Trophoblast cell (in vitro differentiated cells and primary cell): Measurements from ENCODE around the gene MAP7D3.

Experiments used
- DNase-seq, 2 donors: peaks; one replicate each; pipeline ENCODE4 v3.0.0-alpha.2; 2016
- H2AFZ ChIP-seq: 2 replicates; pipeline ENCODE4 v1.6.1; 2013; ENCODE audit warnings: low read length, moderate library complexity, mild to moderate bottlenecking; ENCODE audit not compliant: insufficient read depth, poor library complexity
- H2AK5ac ChIP-seq: 2 replicates; pipeline ENCODE4 v1.6.1; 2013; ENCODE audit warnings: mild to moderate bottlenecking, low read length
- H2BK120ac ChIP-seq: 2 replicates; pipeline ENCODE4 v1.6.1; 2013; ENCODE audit warnings: low read length, mild to moderate bottlenecking, moderate library complexity; ENCODE audit not compliant: insufficient read depth, poor library complexity
- H2BK12ac ChIP-seq: 2 replicates; pipeline ENCODE4 v1.6.1; 2013; ENCODE audit warnings: mild to moderate bottlenecking, low read length, moderate library complexity
- H2BK5ac ChIP-seq: 2 replicates; pipeline ENCODE4 v1.6.1; 2013; ENCODE audit warnings: low read length, low read depth, moderate library complexity, mild to moderate bottlenecking; ENCODE audit not compliant: poor library complexity
- H3K14ac ChIP-seq: 2 replicates; pipeline ENCODE4 v1.6.1; 2013; ENCODE audit warnings: mild to moderate bottlenecking, low read length
- H3K18ac ChIP-seq: 2 replicates; pipeline ENCODE4 v1.6.1; 2013; ENCODE audit warnings: mild to moderate bottlenecking, low read length
- H3K23ac ChIP-seq: 2 replicates; pipeline ENCODE4 v1.6.1; 2013; ENCODE audit warnings: low read length
- H3K27ac ChIP-seq: 2 replicates; pipeline ENCODE4 v1.5.1; 2013; ENCODE audit warnings: low read depth, mild to moderate bottlenecking, inconsistent platforms, low read length, moderate library complexity
- H3K27me3 ChIP-seq: 2 replicates; pipeline ENCODE4 v1.6.1; 2013; ENCODE audit warnings: inconsistent platforms, mild to moderate bottlenecking, low read length, moderate library complexity; ENCODE audit not compliant: insufficient read depth
- H3K36me3 ChIP-seq, 2 experiments: 1 replicate in 1 of 2; 2 replicates in 1 of 2; pipeline ENCODE4 v1.6.1; 2013; ENCODE audit warnings: low read length in 2 of 2, mild to moderate bottlenecking in 2 of 2, moderate library complexity in 1 of 2; ENCODE audit not compliant: insufficient read depth in 2 of 2, control insufficient read depth in 1 of 2
- H3K4ac ChIP-seq: 2 replicates; pipeline ENCODE4 v1.6.1; 2013; ENCODE audit warnings: low read depth, mild to moderate bottlenecking, low read length, moderate library complexity
- H3K4me1 ChIP-seq, 2 experiments: 1 replicate in 1 of 2; 2 replicates in 1 of 2; pipeline ENCODE4 v1.6.1; 2013; ENCODE audit warnings: low read length in 2 of 2, mild to moderate bottlenecking in 2 of 2, moderate library complexity in 1 of 2; ENCODE audit not compliant: insufficient read depth in 2 of 2, control insufficient read depth in 1 of 2
- H3K4me2 ChIP-seq: 2 replicates; pipeline ENCODE4 v1.6.1; 2013; ENCODE audit warnings: inconsistent platforms, mild to moderate bottlenecking, low read length, moderate library complexity
- H3K4me3 ChIP-seq: 2 replicates; pipeline ENCODE4 v1.5.1; 2013; ENCODE audit warnings: mild to moderate bottlenecking, low read depth, low read length, inconsistent platforms
- H3K79me1 ChIP-seq: one replicate; pipeline ENCODE4 v1.6.1; 2013; ENCODE audit warnings: low read length
- H3K79me2 ChIP-seq: 2 replicates; pipeline ENCODE4 v1.6.1; 2013; ENCODE audit warnings: low read length, mild to moderate bottlenecking; ENCODE audit not compliant: control insufficient read depth, insufficient read depth, poor library complexity
- H3K9ac ChIP-seq: 2 replicates; pipeline ENCODE4 v1.6.1; 2013; ENCODE audit warnings: mild to moderate bottlenecking, low read length
- H3K9me3 ChIP-seq: 2 replicates; pipeline ENCODE4 v1.6.1; 2013; ENCODE audit warnings: low read depth, mild to moderate bottlenecking, control low read depth, inconsistent platforms, low read length; ENCODE audit not compliant: insufficient read depth
- H4K12ac ChIP-seq: 2 replicates; pipeline ENCODE4 v1.6.1; 2013; ENCODE audit warnings: low read depth, mild to moderate bottlenecking, low read length, moderate library complexity
- H4K8ac ChIP-seq: 2 replicates; pipeline ENCODE4 v1.6.1; 2013; ENCODE audit warnings: low read depth, mild to moderate bottlenecking, low read length, moderate library complexity
- H4K91ac ChIP-seq: one replicate; pipeline ENCODE4 v1.6.1; 2013; ENCODE audit warnings: low read depth, mild to moderate bottlenecking, low read length, moderate library complexity
- WGBS: extraction: QIAGEN DNeasy Blood & Tissue Kit; methylation state at CpG from one replicate; pipeline ENCODE4 v1.1.7; 2013; ENCODE audit warnings: missing lambda C conversion rate; ENCODE audit not compliant: insufficient read length, insufficient coverage; ENCODE audit errors: extremely low coverage; 5-methylcytosine and 5-hydroxymethylcytosine counted together

The MAP7D3 gene

DNA sequence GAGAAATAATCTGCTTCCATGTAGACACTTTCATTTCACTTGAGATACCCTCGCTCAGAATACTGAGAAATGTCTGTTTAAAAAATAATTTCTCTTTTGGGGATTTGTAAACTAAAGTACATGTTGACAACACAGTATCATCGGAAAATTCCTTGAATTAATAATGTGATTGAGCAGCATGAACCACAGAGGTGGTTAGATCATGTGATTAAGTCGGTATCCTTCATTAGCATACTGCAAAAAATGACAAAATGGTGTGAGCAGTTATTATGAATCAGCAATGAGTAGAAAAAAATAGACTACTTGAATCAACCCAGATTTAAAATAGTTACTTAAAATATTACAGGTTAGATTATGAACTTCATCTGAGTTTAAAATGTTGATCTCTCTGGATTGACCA lies 14.1 kb downstream of the MAP7D3 start:
- no peak overlapping the region for H3K4me3 ChIP-seq
- H3K14ac ChIP-seq: no peak overlapping the region
- H2AFZ ChIP-seq: no peak overlapping the region
- H3K4me1 ChIP-seq: no peaks in the 10 kb centered on the region
- H4K12ac ChIP-seq: no peak overlapping the region
- no peaks in the 10 kb centered on the region for H3K9me3 ChIP-seq
- H3K9ac ChIP-seq: no peak overlapping the region
- no CpG with 5 or more reads among the region's 3 CpGs for WGBS
- H3K4me2 ChIP-seq: no peak overlapping the region
- no peak for DNase-seq
- H3K27me3 ChIP-seq: no peaks in the 10 kb centered on the region
- no peak overlapping the region for H2BK120ac ChIP-seq
- no peak overlapping the region for H3K4ac ChIP-seq
- H2BK12ac ChIP-seq: no peak overlapping the region
- peaks cover 0 to 2% of the 10 kb centered on the region in 2 experiments for H3K36me3 ChIP-seq
- no peaks in the 10 kb centered on the region for H3K79me1 ChIP-seq
- no peak overlapping the region for H4K8ac ChIP-seq
- no peak overlapping the region for H3K23ac ChIP-seq
- no peak overlapping the region for H2BK5ac ChIP-seq
- no peak overlapping the region for H3K18ac ChIP-seq
- H3K27ac ChIP-seq: no peak overlapping the region
- H2AK5ac ChIP-seq: no peak overlapping the region
- H4K91ac ChIP-seq: no peak overlapping the region
- no peaks in the 10 kb centered on the region for H3K79me2 ChIP-seq

DNA sequence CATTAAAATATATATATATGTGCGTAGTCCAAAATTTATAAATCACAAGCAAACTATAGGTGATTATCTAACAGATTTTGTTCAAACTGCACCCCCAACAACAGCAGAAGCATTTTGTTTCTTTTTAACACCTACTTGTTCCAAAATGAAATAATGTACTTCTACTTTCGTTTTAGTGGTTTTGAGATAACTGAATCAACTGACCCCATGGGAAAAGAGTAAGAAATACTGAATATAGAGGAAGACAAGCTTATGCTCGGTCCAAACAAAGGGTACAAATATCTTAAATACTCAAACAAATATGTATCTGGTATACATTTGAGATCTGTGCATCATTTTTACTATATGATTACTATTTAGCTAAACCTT lies 22.4 kb downstream of the MAP7D3 start:
- H3K27me3 ChIP-seq: no peaks in the 10 kb centered on the region
- H3K4me2 ChIP-seq: no peak overlapping the region
- no peak for DNase-seq
- H3K79me2 ChIP-seq: no peaks in the 10 kb centered on the region
- H3K18ac ChIP-seq: no peak overlapping the region
- no peak overlapping the region for H4K8ac ChIP-seq
- H3K4ac ChIP-seq: no peak overlapping the region
- WGBS: no CpG with 5 or more reads among the region's 3 CpGs
- no peak overlapping the region for H3K23ac ChIP-seq
- no peak overlapping the region for H3K4me3 ChIP-seq
- no peak overlapping the region for H3K14ac ChIP-seq
- no peak overlapping the region for H2BK12ac ChIP-seq
- no peaks in the 10 kb centered on the region for H3K9me3 ChIP-seq
- H2BK120ac ChIP-seq: no peak overlapping the region
- no peaks in the 10 kb centered on the region for H3K4me1 ChIP-seq
- H3K27ac ChIP-seq: no peak overlapping the region
- H2AFZ ChIP-seq: no peak overlapping the region
- no peaks in the 10 kb centered on the region for H3K79me1 ChIP-seq
- no peak overlapping the region for H4K91ac ChIP-seq
- H3K9ac ChIP-seq: no peak overlapping the region
- no peak overlapping the region for H2BK5ac ChIP-seq
- H4K12ac ChIP-seq: no peak overlapping the region
- peaks cover 5 to 7% of the 10 kb centered on the region in 2 experiments for H3K36me3 ChIP-seq
- no peak overlapping the region for H2AK5ac ChIP-seq

DNA sequence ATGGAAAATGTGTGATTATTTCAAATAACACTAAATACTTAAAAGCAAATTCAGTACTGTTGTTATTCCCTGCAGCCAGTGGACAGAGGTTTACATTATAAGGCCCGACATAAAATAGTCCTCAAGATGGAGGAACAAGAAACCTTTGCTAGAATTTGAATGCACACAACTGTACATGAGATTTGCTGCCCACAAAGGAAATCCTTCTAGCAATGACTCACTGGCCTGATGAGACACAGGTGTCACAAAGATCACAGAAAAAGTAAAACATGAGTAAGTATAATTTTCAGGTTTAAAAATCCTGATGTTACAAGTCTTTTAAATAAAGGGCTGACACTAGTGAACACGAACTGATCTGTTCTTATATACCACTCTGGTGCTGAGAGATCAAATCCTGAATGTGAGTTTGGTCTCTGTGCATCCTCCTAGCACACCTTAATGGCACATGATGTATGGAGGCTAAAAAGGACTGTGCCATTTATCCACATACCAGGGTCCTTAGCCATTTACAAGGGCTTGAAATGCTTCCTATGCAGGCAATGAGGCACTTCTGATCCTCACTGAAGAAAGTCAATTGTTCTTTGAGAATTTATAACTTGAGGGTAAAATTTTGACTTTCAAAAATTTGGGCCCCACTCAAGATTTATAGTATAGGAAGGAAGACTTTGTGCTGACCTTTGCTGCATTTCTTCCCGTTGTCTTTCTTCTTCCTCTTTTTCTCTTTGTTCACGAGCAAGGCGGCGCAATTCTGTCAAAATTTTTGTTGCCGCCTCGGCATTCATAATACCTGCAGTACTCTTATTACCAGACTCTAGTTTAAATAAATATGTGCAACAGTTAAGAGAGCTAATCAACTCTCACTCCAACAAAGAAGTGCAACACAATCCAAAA lies 23.0 kb downstream of the MAP7D3 start:
- Histone ChIP-seq H4K8ac (no peak overlapping the region), H3K79me1 (no peaks in the 10 kb centered on the region), H4K12ac (no peak overlapping the region), H3K27ac (no peak overlapping the region), H3K9ac (no peak overlapping the region), H3K36me3 (peaks cover 5 to 7% of the 10 kb centered on the region in 2 experiments), H2BK120ac (no peak overlapping the region), H2AK5ac (no peak overlapping the region), H3K23ac (no peak overlapping the region), H3K9me3 (no peaks in the 10 kb centered on the region), H2AFZ (no peak overlapping the region), H3K79me2 (no peaks in the 10 kb centered on the region), H3K4ac (no peak overlapping the region), H3K18ac (no peak overlapping the region), H2BK12ac (no peak overlapping the region), H3K14ac (no peak overlapping the region), H3K27me3 (no peaks in the 10 kb centered on the region), H3K4me1 (no peaks in the 10 kb centered on the region), H3K4me3 (no peak overlapping the region), H4K91ac (no peak overlapping the region), H3K4me2 (no peak overlapping the region), H2BK5ac (no peak overlapping the region)
- DNase-seq: no peak
- no CpG with 5 or more reads among the region's 8 CpGs for WGBS

DNA sequence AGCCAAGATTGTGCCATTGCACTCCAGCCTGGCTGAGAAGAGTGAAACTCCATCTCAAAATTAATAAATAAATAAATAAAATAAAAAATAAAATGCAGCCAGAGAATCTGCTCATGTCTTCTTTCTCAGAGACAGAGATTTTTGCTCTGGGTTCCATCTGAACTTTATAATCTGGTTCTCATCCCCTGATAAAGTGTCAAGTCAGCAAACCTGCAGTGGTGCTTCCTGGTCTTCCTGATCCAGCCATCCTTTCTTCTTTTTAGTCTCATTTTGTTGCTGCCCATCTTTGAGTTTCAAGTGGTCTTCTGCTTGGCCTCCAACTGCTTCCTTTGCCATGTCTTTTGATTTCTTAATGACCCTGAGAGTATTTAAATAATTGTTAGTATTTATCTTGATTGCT lies 24.1 kb downstream of the MAP7D3 start:
- Histone ChIP-seq H3K4me3 (no peak overlapping the region), H3K4ac (no peak overlapping the region), H3K18ac (no peak overlapping the region), H3K27ac (no peak overlapping the region), H4K12ac (no peak overlapping the region), H2AK5ac (no peak overlapping the region), H3K27me3 (no peaks in the 10 kb centered on the region), H2BK12ac (no peak overlapping the region), H2BK120ac (no peak overlapping the region), H3K79me1 (no peaks in the 10 kb centered on the region), H3K23ac (no peak overlapping the region), H3K14ac (no peak overlapping the region), H3K9ac (no peak overlapping the region), H2AFZ (no peak overlapping the region), H2BK5ac (no peak overlapping the region), H4K91ac (no peak overlapping the region), H3K4me1 (no peaks in the 10 kb centered on the region), H3K4me2 (no peak overlapping the region), H3K79me2 (no peaks in the 10 kb centered on the region), H3K36me3 (peaks cover 5 to 7% of the 10 kb centered on the region in 2 experiments), H4K8ac (no peak overlapping the region), H3K9me3 (no peaks in the 10 kb centered on the region)
- no peak for DNase-seq
